HG03045 (cell line): ENCODE results near the gene CCDC181.
A peak's percentile ranks its signal among the peaks of the same experiment; 100 is the strongest.
"Not testable (repeated sequence)": the region's sequence is repeated elsewhere in the genome, so short reads cannot be mapped to it uniquely, and the experiment has no call there.

Experiments used
- ATAC-seq: cut with Tn5 transposase; IDR thresholded peaks from one replicate; pipeline ENCODE4 v1.9.1; 2021; ENCODE audit warnings: mild to moderate bottlenecking, moderate library complexity; ENCODE audit not compliant: unreplicated experiment

CCDC181 gene

DNA sequence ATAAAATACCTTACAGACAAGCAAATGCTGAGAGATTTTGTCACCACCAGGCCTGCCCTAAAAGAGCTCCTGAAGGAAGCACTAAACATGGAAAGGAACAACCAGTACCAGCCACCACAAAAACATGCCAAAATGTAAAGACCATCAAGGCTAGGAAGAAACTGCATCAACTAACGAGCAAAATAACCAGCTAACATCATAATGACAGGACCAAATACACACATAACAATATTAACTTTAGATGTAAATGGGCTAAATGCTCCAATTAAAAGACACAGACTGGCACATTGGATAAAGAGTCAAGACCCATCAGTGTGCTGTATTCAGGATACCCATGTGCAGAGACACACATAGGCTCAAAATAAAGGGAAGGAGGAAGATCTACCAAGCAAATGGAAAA is 24.7 kb downstream of the CCDC181 start:
- ATAC-seq: not testable (repeated sequence)

DNA sequence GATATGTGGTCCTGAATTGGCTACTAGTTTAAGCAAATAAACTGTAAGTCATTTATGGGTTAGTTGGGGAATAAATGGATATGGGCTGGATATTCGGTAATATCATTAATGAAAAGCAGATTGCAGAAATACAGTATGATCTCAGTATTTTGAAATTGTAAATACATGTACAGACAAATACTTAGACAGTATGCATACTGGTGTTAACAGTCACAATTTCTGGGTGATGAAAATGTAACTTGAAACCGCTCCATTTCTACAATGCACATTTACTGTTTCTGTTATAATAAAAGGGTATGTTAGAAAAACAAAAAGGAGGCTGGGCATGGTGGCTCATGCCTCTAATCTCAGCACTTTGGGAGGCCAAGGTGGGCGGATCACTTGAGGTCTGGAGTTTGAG is 31.3 kb downstream of the CCDC181 start:
- no peak for ATAC-seq

DNA sequence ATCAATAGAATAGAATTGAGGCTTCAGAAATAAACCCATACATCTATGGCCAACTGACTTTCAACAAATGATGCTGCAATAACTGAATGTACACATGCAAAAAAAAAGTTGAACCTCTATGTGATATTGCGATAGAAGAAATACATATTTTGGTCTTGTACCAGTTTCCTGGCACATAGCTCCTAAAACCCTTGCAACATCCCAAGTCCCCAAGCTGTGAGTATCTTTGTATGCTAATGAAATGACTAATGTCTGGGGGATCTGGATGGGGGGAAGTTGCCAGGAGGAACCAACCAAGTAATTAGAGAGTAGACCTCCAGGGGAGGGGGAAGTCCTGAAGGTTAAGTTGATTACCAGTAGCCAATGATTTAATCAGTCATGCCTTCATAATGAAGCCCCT is 34.9 kb downstream of the CCDC181 start:
- ATAC-seq: no peak

GRCh38 chr1:169390303-169390702 is 37.0 kb downstream of the CCDC181 start:
- ATAC-seq: peak; percentile 70

- no peak for ATAC-seq
Observed at GRCh38 chr1:169387399-169387798, 39.9 kb downstream of the CCDC181 start.

DNA sequence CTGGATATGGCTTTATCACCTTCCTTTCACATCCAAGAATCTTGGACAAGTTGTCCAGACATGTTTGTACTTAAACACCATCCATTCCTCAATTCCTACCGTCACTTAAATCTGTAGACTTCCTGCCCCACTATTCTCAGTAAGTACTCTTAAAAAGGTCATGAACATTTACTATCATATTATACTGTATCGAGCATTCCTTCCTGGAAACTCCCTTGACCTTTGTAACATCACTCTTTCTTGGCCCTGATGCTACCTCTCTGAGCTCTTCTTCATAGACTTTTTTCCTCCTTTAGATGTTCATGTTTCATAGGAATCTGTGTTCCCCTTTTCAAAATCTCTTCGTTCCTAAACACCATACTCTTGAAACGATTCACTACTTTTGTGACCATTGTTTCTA is 43.8 kb downstream of the CCDC181 start:
- no peak for ATAC-seq

DNA sequence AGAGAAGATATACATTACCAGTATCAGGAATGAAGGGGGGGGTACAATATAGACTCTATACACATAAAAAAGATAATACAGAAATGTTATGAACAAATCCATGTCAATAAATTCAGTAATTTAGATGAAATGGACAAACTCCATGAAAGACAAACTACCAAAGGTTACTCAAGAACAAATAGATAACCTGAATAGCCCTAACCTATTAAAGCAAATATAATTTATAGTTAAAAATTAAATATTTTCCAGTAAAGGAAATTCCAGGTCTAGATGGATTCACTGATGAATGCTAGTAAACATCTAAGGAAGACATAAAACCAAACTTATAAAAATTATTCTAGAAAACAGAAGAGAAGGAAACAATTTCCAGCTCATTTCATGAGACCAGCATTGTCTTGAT is 46.1 kb downstream of the CCDC181 start:
- no peak for ATAC-seq

DNA sequence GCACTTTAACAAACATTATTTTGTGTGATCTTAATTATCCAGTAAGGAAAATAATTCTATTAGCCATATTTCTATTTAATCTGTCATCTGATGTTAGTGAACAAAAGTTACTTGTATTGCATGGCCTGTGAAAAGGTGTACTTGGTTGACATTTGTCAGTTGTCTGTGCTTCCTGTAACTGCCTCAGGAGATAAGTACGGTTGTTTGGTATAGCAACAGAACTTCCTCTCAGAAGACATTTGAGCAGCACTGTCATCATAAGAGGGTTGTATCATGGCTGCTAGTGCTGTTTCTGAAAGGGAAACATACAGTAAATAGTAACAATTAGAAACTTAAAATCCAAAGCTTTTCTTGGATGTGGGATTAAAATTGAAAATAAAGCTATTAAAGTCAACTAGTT is 55.9 kb downstream of the CCDC181 start:
- no peak for ATAC-seq

- no peak for ATAC-seq
Observed at GRCh38 chr1:169368406-169368769, 58.9 kb downstream of the CCDC181 start.

- ATAC-seq: peak; percentile 99
Observed at GRCh38 chr1:169367686-169368405, 59.4 kb downstream of the CCDC181 start, which contains the start of the genes BLZF1 and NME7. Gene BLZF1 (plus strand): TSS chr1:169368195. CDS start chr1:169369523, 1,328 bp downstream. Gene NME7 (minus strand): TSS chr1:169367797. CDS start chr1:169367710, 87 bp downstream.

GRCh38 chr1:169367096-169367685 is 60.1 kb downstream of the CCDC181 start:
- ATAC-seq: no peak

DNA sequence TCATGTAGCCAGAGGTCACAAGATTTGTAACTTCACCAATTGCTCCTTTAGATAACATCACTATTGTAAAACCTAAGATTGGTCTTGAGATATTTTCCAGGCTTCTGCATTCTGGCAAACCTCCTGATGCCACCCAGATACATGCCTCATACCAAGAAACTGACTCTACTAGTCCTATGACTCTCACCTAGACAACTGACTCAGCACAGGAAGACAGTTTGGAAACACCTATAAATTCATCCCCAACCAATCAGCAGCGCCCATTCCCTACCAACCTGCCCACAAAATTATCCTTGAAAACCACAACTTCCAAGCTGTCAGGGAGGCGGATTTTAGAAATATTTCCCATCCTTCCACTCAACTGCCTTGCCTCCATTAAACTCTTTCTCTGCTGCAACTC is 62.3 kb downstream of the CCDC181 start:
- ATAC-seq: no peak

DNA sequence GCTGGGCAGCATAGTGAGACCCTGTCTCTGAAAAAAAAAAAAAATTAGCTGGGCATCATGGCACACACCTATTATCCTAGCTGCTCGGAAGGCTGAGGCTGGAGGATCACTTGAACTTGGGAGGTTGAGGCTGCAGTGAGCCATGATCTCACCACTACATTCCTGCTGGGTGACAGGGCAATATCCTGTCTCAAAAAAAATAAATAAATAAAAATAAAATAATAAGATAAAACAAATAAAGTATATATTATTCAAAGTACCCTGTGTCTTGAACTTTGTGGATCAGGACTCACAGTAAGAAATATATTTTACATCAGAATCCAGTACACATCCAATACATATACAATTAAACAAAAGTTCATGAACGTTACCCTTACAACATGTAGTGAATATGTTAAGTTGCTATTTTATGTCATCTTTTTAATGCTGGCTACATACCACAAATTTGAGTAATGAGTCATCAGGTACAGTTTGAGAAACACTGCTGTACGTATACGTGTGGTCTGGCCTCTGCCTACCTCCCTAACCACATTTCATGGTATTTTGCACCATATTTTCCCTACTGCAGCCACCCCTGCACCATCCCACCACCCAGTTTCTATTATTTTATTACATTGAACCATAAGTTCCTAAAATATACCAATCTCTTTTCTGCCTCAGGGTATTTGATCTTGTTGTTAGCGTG is 64.1 kb downstream of the CCDC181 start:
- peak; percentile 21 for ATAC-seq

DNA sequence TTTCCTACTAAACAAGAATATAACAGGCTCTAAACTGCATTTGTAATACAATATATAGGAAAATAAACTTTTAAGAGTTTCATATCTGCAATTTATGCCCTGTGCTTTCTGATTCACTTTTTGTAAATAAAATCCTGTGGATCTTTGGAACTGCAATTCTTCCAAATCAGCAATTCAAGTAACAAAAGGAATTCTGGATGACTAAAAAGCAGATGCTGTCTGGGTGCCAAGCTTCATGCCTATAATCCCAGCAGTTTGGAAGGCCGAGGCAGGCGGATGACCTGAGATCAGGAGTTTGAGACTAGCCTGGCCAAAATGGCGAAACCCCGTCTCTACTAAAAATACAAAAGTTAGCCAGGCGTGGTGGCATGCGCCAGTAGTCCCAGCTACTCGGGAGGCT is 66.0 kb downstream of the CCDC181 start:
- ATAC-seq: no peak

DNA sequence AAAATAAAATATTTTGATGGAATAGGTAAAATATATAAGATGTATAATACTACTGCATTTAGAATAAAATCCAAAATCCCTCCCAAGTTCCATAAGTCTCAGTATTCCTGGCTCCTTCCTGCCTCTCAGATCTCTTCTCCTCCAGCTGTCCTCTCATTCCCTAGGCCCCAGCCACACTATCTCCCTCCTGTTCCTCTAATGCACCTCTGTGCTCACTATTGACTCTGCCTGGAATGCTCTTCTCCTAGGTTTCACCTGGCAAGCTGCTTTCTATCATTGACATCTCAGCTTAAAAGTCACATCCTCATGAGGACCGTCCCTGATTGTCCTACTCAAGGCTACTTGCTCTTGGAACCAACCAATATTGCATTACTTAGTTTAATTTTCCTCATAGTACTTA is 66.9 kb downstream of the CCDC181 start:
- no peak for ATAC-seq

GRCh38 chr1:169348383-169349036 is 78.8 kb downstream of the CCDC181 start:
- no peak for ATAC-seq

- no peak for ATAC-seq
Observed at GRCh38 chr1:169347688-169348382, 79.4 kb downstream of the CCDC181 start.

GRCh38 chr1:169346036-169346589 is 81.2 kb downstream of the CCDC181 start:
- no peak for ATAC-seq

GRCh38 chr1:169345511-169345910 is 81.8 kb downstream of the CCDC181 start:
- ATAC-seq: no peak
